ENCODE results near the gene GDPGP1. TPM values are rescaled to one million over a fixed set of nuclear protein-coding genes. Genes with fewer than 3 reads are reported as not detected.

GDPGP1 gene
- total and polyA plus RNA-seq, 4 donors: 3.4 to 11.0 (median 5.2) TPM

GRCh38 chr15:90232196-90232595 lies 1.8 kb upstream of the GDPGP1 start:
- 83 to 86% methylated on average over 13 of the region's 13 CpGs for WGBS, 2 donors
- peaks cover 0 to 19% (median 3%) of the 10 kb centered on the region in 5 donors for H3K4me1 ChIP-seq (ENCODE audit: control insufficient read depth in 5 of 5, insufficient read depth in 5 of 5, low read length in 5 of 5)
- DNase-seq: no peak
- no peak for ATAC-seq (ENCODE audit: insufficient read depth, low FRiP score)
- TF ChIP-seq CTCF (IDR thresholded peaks at IDR 0.05; ENCODE audit: control extremely low read depth, extremely low read depth): no peak
- peak overlapping the region in 1 of 2 donors; percentile 21 for H3K27ac ChIP-seq (ENCODE audit: low read depth in 1 of 2, low read length in 1 of 2)
- H3K9me3 ChIP-seq (ENCODE audit: control insufficient read depth in 4 of 4, insufficient read depth in 3 of 4, low read length in 3 of 4): no peaks in the 10 kb centered on the region
- H3K4me3 ChIP-seq: no peak overlapping the region
- H3K9ac ChIP-seq (ENCODE audit: insufficient read depth in 1 of 2, low read length in 2 of 2): no peak overlapping the region
- no peaks in the 10 kb centered on the region for H3K27me3 ChIP-seq (ENCODE audit: control insufficient read depth in 3 of 3, insufficient read depth in 3 of 3, low read length in 2 of 3)
- H3K36me3 ChIP-seq (ENCODE audit: control insufficient read depth in 4 of 4, insufficient read depth in 4 of 4, low read length in 4 of 4): peaks cover 7 to 31% (median 8%) of the 10 kb centered on the region in 4 donors

GRCh38 chr15:90232941-90233386 lies 1.0 kb upstream of the GDPGP1 start:
- Histone ChIP-seq H3K9me3 (ENCODE audit: control insufficient read depth in 4 of 4, insufficient read depth in 3 of 4, low read length in 3 of 4) (no peaks in the 10 kb centered on the region), H3K27ac (ENCODE audit: low read depth in 1 of 2, low read length in 1 of 2) (peak overlapping the region; percentile 89 to 97), H3K4me3 (peak overlapping the region; percentile 86), H3K27me3 (ENCODE audit: control insufficient read depth in 3 of 3, insufficient read depth in 3 of 3, low read length in 2 of 3) (no peaks in the 10 kb centered on the region), H3K4me1 (ENCODE audit: control insufficient read depth in 5 of 5, insufficient read depth in 5 of 5, low read length in 5 of 5) (peaks cover 0 to 19% (median 3%) of the 10 kb centered on the region in 5 donors), H3K36me3 (ENCODE audit: control insufficient read depth in 4 of 4, insufficient read depth in 4 of 4, low read length in 4 of 4) (peaks cover 0 to 24% (median 9%) of the 10 kb centered on the region in 4 donors), H3K9ac (ENCODE audit: insufficient read depth in 1 of 2, low read length in 2 of 2) (peak overlapping the region; percentile 8 to 70)
- no peak for TF ChIP-seq CTCF (IDR thresholded peaks at IDR 0.05; ENCODE audit: control extremely low read depth, extremely low read depth)
- WGBS, 2 donors: 8 to 12% methylated on average over 9 of the region's 9 CpGs
- DNase-seq (peak in 1 of 3 donors; percentile 7), ATAC-seq (ENCODE audit: insufficient read depth, low FRiP score) (no peak)

GRCh38 chr15:90233387-90234095 lies 468 bp upstream of the GDPGP1 start, which contains the start of gene CIB1:
CIB1 (minus strand) TSS chr15:90233941; CDS start chr15:90233885, 56 bp downstream.
- no peaks in the 10 kb centered on the region for H3K9me3 ChIP-seq (ENCODE audit: control insufficient read depth in 4 of 4, insufficient read depth in 3 of 4, low read length in 3 of 4)
- ATAC-seq (ENCODE audit: insufficient read depth, low FRiP score): peak; percentile 95
- DNase-seq: peak; percentile 98
- peak within 1 kb of the TSS; percentile 86 for H3K4me3 ChIP-seq
- H3K4me1 ChIP-seq (ENCODE audit: control insufficient read depth in 5 of 5, insufficient read depth in 5 of 5, low read length in 5 of 5): peaks cover 0 to 19% (median 3%) of the 10 kb centered on the region in 5 donors
- no peaks in the 10 kb centered on the region for H3K27me3 ChIP-seq (ENCODE audit: control insufficient read depth in 3 of 3, insufficient read depth in 3 of 3, low read length in 2 of 3)
- peaks cover 4 to 20% (median 9%) of the 10 kb centered on the region in 4 donors for H3K36me3 ChIP-seq (ENCODE audit: control insufficient read depth in 4 of 4, insufficient read depth in 4 of 4, low read length in 4 of 4)
- 0% methylated on average over 62 to 63 of the region's 63 CpGs for whole genome bisulfite sequencing, 2 donors
- peak within 1 kb of the TSS; percentile 73 to 93 for H3K9ac ChIP-seq (ENCODE audit: insufficient read depth in 1 of 2, low read length in 2 of 2)
- peak within 1 kb of the TSS; percentile 93 to 97 for H3K27ac ChIP-seq (ENCODE audit: low read depth in 1 of 2, low read length in 1 of 2)
- no peak for TF ChIP-seq CTCF (IDR thresholded peaks at IDR 0.05; ENCODE audit: control extremely low read depth, extremely low read depth)
